AG20443 (cell line): ENCODE measurements around the gene ARPC2.
A peak's percentile ranks its signal among the peaks of the same experiment; 100 is the strongest.

Experiments used
- DNase-seq: peaks from one replicate; pipeline ENCODE4 v3.0.0; 2012; ENCODE audit warnings: low spot score, mixed read lengths

Gene ARPC2

DNA sequence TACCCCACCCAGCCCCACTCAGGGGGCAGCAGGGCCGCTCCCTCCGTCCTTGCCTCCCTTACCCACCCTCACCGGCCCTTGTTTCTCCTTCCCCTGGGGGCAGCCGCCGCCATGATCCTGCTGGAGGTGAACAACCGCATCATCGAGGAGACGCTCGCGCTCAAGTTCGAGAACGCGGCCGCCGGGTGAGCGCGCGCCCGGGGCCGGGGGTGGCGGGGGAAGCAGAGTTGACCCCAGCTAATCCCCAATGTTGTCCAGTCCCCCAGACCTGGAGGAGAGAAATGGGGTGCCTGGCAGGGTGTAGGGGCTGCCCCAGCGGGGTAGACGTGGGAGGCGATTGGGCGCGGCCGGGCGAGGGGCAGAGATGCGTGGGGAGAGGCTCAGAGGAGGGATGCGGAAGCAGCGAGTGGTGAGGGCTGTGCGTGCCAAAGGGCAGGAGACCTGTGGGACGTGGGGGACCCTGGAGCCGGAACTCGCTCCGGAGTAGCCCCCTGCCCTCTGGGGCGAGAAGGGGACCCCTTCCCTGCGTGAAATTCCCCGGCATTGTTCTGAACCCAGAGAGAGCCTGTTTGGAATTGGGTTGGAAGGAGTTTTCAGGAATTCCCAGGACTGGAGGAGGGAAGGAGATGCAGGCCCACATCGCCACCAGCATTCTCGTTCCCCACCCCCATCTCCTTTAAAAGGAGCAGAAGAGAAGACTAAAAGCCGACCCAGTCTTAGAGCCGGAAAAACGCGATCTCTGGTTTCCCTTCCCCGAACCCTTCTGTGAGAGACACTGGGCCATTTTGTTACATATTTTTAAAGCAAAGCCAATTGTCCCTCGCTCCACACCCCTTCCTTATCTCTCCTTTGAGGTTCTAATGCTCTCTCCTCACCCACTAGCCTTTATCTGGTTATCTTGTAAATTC is 625 bp downstream of the ARPC2 start:
- DNase-seq: peak; percentile 61

DNA sequence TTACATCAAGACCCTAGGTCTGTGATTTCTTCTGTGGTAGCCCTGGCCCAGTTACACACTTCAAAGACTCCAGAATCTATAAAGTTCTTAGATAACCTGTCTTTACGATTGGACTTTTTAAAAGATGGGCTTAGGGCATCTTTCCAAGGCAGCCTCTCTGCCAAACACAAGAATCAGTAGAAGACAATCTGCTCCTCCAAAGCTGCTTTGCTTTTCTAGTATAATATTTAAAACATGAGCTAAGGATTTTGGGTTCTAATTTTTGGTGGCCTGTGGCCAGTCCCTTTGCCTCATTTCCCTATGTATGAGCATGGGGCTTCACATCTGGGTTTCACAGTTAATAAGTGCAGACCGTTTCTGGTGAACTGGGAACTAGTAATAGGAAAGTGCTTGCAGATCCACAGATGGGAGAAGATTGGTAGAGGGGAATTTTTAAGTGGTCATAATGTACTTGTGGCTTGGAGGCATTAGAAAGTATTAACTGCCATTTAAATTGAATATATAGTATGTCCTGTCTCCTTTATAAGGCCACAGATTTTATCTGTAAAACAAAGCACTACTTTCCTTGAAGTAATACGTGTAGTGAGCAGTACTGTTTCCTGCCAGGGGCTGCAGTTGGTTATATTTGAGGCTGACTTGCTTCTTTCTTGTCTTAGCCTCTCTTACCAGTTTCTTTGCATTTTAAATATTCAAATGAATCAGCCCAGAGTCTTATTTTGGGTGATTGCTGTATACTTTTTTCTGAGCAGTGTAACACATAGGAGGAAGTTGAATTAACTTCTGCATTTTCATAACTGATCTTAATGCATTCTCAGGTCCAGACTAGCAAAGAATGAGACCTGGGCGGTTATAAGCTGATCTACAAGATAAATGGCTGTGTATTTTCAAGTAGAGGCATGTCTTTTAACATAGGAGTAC is 1.5 kb downstream of the ARPC2 start:
- DNase-seq: no peak

DNA sequence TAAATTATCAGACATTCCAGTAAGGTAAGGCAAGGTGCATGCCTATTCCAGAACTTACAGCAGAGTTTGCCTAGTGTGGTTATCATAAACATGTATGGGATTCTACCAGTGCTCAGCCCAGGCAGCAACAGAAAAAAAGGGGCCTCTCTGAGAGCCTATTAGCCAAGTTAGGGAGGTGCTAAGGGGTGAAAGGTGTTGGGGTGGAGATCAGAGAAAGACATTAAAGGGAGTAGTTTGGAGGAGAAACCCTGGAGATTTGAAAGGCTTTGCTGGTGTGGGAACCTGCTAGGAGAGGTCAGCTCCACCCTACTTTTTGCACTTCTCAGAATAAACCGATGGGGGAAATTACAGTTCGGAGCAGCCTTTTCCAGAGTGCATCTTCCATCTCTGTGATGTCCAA is 2.9 kb downstream of the ARPC2 start:
- DNase-seq: no peak

DNA sequence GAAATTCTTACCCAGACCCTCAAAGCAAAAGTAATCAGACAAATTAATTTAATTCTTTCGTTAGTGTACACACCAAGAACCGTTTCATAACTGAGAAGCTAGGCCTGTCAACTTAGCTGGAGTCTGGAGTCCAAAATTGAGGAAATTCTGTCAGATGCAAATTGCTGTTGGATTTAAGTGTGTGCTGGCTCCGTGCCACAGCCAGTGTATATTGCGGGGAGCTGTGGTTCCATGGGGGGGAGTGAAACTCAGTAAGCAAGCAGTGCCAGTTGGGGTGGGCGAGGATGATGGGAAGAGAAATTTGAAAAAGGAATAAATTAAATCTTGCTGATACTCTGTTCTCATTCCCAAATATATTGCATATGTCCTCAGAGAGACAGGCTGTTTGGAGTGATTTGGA is 4.0 kb downstream of the ARPC2 start:
- no peak for DNase-seq

DNA sequence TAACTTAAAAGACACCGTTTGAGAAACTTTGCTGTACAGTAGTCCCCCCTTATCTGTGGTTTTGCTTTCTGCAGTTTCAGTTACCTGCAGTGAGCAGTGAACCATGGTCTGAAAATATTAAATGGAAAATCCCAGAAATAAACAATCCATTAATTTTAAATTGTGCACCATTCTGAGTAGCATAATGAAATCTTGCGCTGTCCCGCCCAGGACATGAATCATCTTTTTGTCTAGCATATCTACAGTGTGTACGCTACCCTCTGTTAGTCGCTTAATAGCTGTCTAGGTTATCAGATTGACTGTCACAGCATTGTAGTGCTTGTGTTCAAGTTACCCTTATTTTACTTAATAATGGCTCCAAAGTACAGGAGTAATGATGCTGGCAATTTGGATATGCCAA is 6.1 kb downstream of the ARPC2 start:
- DNase-seq: no peak

DNA sequence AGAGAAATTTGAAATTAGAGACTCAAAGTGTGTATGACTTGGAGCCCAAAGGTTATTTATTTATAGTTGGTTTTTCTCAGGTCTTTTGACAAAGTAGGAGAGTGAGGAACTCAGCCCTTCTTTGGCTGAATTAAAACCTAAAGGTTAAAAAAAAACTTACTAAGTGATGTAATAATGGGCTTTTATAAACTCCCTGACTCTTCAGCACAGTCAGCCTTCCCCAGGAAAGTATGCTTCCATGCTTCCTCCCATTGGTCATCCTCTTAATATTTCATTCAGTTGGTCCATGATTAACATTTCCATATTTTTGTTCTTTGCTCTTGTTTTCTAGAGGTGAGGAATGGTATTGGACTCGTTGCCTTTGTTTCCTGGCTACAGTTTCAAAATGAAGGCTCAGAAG is 7.2 kb downstream of the ARPC2 start:
- DNase-seq: no peak

DNA sequence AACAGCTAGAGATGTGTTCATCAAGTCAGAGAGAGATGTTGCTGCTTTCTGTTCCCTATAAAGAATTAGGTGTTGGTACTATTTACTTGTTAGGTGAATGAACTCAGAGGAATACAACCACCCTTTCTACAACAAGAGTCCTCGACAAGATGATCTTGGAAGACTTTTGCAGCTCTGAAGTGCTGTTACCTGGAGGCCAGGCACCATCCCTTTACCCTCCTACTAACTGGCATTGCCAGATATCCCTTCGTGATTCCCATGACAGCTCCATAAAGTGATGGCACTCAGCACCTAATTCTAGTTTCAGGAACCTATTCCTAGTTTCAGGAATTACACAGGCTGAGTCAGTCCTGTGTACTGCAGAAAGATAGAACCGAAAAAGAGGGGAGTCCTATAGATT is 9.9 kb downstream of the ARPC2 start:
- DNase-seq: no peak

DNA sequence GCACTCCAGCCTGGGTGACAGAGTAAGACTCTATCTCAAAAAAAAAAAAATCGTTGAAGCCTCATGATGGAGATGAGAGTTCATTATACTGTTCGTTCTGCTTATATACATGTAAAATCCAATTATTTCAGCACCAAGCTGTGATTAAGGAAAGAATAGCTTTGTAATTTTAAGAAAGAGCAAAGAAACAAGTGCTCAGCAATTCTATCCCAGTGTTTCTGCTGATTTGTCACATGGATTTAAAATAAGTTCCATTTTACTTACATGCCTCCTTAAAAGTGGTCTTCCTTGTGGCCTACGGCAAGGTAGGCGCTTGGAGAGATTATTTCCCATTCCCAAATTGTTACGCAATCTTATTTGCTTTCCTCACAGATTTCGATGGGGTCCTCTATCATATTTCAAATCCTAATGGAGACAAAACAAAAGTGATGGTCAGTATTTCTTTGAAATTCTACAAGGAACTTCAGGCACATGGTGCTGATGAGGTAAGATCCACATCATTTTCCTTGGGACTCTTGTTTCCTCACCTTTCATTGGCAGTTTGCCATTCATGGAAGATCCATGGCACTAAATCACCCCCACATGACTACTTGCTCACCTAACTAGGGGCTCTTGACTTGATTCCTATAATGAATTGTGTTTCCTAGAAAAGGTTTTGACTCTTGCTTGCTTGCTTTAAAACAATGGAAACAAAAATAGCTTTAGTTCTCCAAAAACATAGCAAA is 11.5 kb downstream of the ARPC2 start:
- DNase-seq: no peak

DNA sequence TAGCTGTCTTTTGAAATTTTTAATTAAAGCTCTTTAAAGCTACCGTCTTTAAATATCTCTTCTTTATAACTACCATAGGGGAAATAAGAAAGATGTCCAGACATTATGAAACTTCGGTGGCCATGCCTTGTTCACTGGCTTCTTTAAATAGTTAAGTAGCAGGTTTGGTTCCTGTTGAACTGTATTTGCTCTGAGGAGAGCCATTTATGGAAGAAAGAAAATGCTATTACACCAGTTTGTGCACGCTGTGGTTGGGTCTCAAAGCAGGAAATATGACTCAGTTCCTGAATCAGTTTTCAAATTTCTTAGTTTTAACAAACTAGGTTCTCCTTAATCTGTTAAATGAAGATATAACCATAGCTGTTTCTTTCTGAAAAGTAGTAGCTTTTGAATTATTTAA is 12.2 kb downstream of the ARPC2 start:
- peak; percentile 72 for DNase-seq

DNA sequence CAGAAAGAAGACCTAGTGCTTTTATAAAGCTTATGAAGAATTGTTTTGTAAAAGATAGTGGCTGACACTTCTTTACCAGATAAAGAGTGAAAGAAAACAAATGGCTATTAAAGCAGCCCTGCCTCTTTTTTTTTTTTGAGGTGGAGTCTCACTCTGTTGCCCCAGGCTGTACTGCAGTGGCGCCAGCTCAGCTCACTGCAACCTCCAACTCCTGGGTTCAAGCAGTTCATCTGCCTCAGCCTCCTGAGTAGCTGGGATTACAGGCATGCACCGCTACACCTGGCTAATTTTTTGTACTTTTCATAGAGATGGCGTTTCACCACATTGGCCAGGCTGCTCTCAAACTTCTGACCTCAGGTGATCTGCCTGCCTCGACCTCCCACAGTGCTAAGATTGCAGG is 12.9 kb downstream of the ARPC2 start:
- no peak for DNase-seq

DNA sequence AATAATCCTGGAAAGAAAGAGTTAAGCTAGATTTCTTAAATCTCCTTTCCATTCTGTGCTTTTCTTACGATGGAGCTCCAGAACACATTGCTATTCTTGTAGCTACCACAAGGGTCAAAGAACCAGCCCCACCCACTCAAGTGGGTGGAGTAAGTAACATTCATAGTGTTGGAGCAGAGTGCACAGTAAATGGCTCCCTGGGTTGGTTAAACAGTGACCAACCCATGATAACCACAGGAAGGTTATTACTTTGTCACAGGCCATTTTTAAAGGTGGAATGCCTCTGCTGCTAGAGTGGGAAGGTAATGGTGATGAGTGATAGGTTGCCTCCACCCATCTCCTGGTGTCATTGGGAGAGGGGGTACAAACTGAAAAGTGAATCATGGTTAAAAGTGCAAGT is 13.9 kb downstream of the ARPC2 start:
- DNase-seq: peak; percentile 37

DNA sequence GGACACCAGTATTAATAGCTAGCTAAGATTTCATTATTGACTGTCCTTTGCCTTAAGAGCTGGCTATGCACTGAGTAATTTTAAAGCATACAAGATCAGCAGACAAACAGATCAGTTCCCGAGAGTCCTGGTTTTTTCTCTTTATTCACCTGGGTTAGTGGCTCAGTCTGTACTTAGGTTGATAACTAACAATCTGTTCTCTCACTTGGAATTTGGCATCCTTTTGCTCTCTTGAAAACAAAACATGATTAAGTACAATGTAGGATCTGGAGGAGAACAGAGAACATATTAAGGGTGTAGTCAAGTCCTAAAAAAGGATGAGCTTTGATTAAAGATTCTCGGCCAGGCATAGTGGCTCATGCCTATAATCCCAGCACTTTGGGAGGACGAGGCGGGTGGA is 16.6 kb downstream of the ARPC2 start:
- DNase-seq: no peak

DNA sequence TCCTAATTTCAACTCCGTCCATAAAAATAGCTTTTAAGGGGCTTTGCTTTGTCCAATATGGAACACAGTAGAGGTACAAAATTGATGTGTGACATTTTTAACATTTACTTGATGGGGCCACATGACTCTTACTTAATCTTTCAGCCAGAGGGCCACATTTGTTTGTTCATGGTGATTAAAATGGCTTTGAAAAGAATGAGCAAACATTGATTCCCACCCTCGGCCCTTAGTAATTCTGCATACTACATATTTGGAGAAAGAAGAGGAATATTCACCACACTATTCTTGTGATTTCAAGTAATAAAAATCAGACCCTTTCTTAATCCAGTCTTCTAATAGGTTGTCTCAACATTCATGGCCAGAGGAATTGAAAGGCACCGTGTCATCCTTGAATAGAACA is 17.5 kb downstream of the ARPC2 start:
- no peak for DNase-seq

DNA sequence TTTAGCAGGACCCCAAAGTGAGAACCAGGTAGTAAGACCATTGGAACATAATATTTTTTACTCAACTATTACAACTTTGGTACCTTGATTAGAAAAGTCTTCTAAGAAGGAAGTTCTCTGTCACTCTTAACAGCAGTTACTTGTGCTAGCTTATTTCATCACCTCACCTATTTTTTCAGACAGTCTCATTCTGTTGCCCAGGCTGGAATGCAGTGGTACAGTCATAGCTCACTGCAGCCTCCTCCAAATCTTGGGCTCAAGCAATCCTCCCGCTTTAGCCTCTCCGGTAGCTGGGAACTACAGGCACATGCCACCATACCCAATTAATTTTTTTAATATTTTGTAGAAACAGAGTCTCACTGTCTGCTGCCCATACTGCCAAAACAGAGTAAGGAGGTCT is 18.0 kb downstream of the ARPC2 start:
- no peak for DNase-seq

DNA sequence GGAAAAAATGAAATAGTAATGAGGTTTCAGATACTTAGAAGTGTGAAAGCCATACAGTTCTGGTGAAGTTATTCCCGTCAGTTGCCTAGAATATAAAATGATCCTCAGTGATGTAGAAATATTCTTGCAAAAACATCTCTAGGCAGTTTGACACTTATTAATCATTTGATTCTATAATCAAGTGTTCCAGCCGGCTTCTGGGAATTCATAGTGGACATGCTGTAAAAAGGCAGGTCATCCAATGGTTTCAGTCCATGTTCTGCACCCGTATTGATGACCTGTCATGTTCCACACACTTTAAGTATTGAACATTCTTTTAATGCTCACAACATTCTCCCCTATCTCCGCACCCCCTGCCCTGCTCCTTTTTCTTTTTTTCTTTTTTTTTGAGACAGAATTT is 19.8 kb downstream of the ARPC2 start:
- DNase-seq: no peak

DNA sequence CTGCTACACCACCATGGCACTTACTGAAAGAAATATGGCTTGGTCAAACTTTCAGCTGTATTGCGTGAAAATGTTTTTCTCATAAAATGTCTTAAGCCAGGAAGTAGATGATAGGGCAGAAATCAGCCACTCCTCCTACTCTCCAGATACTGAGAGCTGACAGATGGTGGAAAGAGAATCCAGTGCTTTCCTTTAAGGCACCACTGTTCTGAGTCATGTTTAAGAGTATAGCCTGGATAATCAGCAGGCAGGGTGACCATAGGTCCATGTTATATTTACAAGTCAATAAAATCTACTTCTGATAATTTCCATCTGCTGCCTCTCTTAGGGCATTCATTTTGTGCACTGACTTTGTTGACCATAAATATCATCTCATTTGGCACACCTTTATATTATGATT is 21.9 kb downstream of the ARPC2 start:
- no peak for DNase-seq

DNA sequence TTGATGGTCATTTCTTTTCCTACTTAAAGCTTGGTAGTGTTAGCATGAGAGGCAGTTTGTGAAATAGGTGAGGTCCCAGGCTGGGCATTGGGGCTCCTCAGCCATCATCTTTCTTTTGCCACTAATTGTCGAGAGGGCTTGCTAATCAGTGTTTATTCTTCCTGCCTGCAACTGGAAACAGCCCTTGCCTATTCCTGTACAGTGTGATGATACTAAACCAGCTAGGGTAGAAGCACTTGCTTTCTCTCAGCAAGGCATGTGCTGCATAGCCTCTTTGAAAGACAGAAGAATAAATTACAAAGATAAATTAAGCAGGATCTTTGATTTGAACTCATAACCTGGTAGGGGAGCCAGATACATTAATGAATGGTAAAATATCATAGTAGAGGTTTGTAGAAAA is 27.2 kb downstream of the ARPC2 start:
- DNase-seq: no peak

DNA sequence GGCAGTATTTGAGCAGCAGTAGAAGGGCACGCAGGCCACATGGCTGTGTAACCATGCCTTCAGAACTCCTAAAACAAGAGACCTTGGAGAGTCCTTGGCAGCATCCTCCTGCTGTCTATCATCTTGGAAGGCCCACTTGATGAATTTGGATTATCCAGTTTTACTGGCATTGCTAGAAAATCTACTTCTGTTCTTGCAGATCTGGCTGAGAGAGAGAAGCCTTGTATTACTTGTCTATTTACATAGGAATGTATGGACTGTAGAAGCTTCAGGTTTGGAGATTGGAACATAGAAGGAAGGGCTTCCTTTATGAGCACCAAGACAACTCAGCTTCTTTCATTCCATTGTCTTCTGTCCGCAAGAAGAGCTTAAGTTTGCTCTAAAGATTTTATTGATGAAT is 27.7 kb downstream of the ARPC2 start:
- no peak for DNase-seq

DNA sequence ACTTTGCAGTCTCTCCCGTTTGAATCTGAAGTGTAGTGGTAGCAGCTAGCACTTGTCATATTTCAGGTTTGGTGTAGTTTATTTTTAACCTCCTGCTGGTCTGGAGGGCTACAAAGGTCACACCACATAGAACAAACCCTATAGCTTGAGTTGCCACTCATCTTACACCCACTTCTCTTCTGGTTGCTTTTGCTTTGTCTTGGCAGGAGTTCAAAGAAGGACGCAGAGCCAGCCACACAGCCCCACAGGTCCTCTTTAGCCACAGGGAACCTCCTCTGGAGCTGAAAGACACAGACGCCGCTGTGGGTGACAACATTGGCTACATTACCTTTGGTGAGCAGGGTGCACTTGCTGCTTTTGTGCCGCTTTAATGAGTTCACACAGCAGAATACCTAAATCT is 28.2 kb downstream of the ARPC2 start:
- no peak for DNase-seq

DNA sequence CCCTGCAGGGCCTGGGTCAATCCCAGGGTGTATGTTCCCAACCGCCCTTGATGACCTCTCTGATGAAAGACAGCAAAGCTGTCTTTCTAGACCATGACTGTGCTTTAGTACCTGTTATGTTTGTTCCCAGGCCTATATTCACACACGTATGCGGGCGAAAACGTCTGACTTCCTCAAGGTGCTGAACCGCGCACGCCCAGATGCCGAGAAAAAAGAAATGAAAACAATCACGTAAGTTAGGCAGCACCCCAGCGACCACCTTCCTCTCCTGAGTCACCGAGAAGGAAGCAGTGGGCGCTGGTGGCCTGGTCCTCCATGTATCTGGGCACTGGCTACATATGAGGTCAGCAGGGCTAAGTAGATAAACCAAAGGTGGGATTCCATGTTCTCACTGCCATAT is 32.7 kb downstream of the ARPC2 start:
- no peak for DNase-seq

DNA sequence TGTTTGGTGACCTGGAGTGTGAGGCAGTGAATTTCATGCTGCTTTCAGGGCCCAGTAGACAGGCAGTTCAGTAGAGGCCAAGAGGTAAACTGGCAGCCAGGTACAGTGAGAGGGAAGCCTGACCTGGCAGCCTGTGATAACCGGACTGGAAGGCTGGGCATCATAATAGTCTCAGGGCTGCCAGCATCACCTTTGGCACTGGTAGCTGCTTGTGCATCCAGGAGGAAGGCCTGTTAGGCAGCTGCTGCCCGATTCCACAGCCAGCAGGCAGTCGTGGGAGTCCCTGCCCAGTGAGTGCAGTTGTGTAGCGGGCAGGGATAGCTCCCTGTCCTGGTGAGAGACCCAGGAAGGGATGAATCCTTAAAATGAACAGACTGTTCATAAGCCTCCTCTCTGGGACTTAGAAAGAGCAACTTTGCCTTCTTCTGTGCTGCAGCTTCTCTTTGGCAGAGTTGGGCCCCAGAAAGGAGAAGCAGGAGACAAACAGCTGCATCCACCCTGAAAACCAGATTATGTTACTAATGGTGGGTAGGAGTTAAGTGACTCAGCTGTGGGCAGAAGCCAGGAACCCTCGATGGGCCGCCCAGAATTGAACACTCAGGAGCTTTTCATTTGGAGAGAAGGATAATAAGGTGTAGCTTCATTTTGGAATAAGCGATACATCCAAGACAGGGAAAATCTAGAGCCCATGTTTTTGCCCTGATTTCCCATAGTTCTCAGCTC is 35.7 kb downstream of the ARPC2 start:
- DNase-seq: peak; percentile 27

DNA sequence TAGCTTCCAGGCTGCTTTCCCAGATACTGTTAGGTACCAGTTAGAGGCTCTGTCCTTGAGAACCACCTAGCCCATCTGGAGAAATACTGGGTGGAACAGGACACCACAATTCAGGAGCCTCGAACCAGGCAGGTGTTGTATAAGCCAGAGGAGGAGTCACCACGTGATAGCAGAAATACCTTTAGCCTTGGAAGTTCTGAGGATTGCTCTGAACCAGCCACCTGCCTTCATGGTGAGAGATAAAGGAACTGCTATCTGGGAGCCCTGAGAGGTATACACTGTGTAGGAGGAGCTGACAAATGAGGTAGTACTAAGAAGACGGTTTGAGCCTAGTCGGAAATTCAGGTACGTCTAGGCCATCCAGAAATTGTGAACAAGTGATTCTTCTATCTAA is 36.2 kb downstream of the ARPC2 start:
- DNase-seq: no peak
